Gastroesophageal sphincter (tissue), 3 donors: ENCODE measurements around the gene PFKFB2.

Experiments
- CTCF ChIP-seq, 4 experiments: fragments of 200-600 bp in 2 of 4; fragments of 450-650 bp in 2 of 4; sonication (generic) in 1 of 4; IDR thresholded peaks; one replicate each; pipeline ENCODE4 v1.5.1; 2017 to 2019; ENCODE audit warnings: antibody characterized with exemption in 4 of 4, mild to moderate bottlenecking in 2 of 4, moderate library complexity in 2 of 4
- EP300 ChIP-seq: sonication (generic); formaldehyde crosslinking; IDR thresholded peaks from one replicate; pipeline ENCODE4 v1.6.1; 2017; ENCODE audit warnings: antibody characterized with exemption, mild to moderate bottlenecking
- POLR2A ChIP-seq, 2 donors: fragments of 450-650 bp; IDR thresholded peaks; one replicate each; pipeline ENCODE4 v1.6.1; 2017; ENCODE audit warnings: antibody characterized with exemption in 2 of 2, mild to moderate bottlenecking in 2 of 2, moderate library complexity in 1 of 2

GRCh38 chr1:207081806-207082205, 28.7 kb downstream of the PFKFB2 start:
- no peak for TF ChIP-seq POLR2A (IDR thresholded peaks at IDR 0.05)
- TF ChIP-seq EP300 = no peak
- TF ChIP-seq CTCF (IDR thresholded peaks at IDR 0.05) = no peak
